Measurements from ENCODE around the gene U2AF1L4.

GRCh38 chr19:35743640-35744429 is 1.4 kb downstream of the U2AF1L4 start:
- TF ChIP-seq EP300 (conservative IDR thresholded peaks at IDR 0.05; ENCODE audit: poor library complexity, severe bottlenecking) (no peak), CTCF (IDR thresholded peaks at IDR 0.05; ENCODE audit: poor library complexity, severe bottlenecking) (no peak), EZH2 (IDR thresholded peaks at IDR 0.05; ENCODE audit: borderline replicate concordance, insufficient read depth, low read length, poor library complexity, severe bottlenecking) (no peak), RAD21 (conservative IDR thresholded peaks at IDR 0.05) (no peak), MXI1 (conservative IDR thresholded peaks at IDR 0.05; ENCODE audit: poor library complexity, severe bottlenecking) (no peak), POLR2AphosphoS5 (IDR thresholded peaks at IDR 0.05) (no peak), TAF1 (IDR thresholded peaks at IDR 0.05; ENCODE audit: low read depth) (no peak), SMC3 (conservative IDR thresholded peaks at IDR 0.05; ENCODE audit: poor library complexity) (no peak), REST (IDR thresholded peaks at IDR 0.05; ENCODE audit: borderline replicate concordance) (no peak)
